Measurements from ENCODE around the gene FAM200B.

Gene FAM200B

GRCh38 chr4:15737255-15737654 lies 55.6 kb downstream of the FAM200B start:
- DNase-seq (ENCODE audit: low spot score): no peak

GRCh38 chr4:15738877-15739276 lies 57.2 kb downstream of the FAM200B start:
- DNase-seq (ENCODE audit: low spot score): no peak

All from AG08396 (cell line).